ENCODE data around the gene ADIG.

Gene ADIG

GRCh38 chr20:38601216-38602184 lies 20.5 kb downstream of the ADIG start, which contains the start of gene ARHGAP40:
Gene ARHGAP40 (plus strand): TSS chr20:38601809.
- H3K27me3 ChIP-seq (ENCODE audit: low read depth) = peaks cover 53% of the 10 kb centered on the region
- peak in 1 of 2 experiments; percentile 66 for DNase-seq (ENCODE audit: low spot score in 2 of 2)
- peak within 1 kb of the TSS; percentile 12; the same call in 1 of the 2 replicates for H3K4me3 ChIP-seq
- H3K4me1 ChIP-seq = no peaks in the 10 kb centered on the region
- no peaks in the 10 kb centered on the region for H3K9me3 ChIP-seq
- H3K36me3 ChIP-seq (replicated peaks) = no peaks in the 10 kb centered on the region
- in situ Hi-C loops (cut with MboI; ENCODE audit: low sequenced_read_pairs) = no loop called here

- no peak overlapping the region for H3K4me3 ChIP-seq
- no peaks in the 10 kb centered on the region for H3K9me3 ChIP-seq
- no peaks in the 10 kb centered on the region for H3K4me1 ChIP-seq
- in situ Hi-C loops (cut with MboI; ENCODE audit: low sequenced_read_pairs) = no loop called here
- H3K27me3 ChIP-seq (ENCODE audit: low read depth) = peaks cover 53% of the 10 kb centered on the region
- H3K36me3 ChIP-seq (replicated peaks) = no peaks in the 10 kb centered on the region
- DNase-seq (ENCODE audit: low spot score in 2 of 2) = no peak
Measured at GRCh38 chr20:38602185-38602581, 21.2 kb downstream of the ADIG start.

GRCh38 chr20:38603286-38603685 lies 22.3 kb downstream of the ADIG start:
- no peaks in the 10 kb centered on the region for H3K36me3 ChIP-seq (replicated peaks)
- DNase-seq (ENCODE audit: low spot score in 2 of 2) = no peak
- H3K4me1 ChIP-seq = no peaks in the 10 kb centered on the region
- H3K9me3 ChIP-seq = no peaks in the 10 kb centered on the region
- peaks cover 48% of the 10 kb centered on the region for H3K27me3 ChIP-seq (ENCODE audit: low read depth)
- H3K4me3 ChIP-seq = no peak overlapping the region
- in situ Hi-C loops (cut with MboI; ENCODE audit: low sequenced_read_pairs) = no loop called here

GRCh38 chr20:38604873-38605303 lies 23.9 kb downstream of the ADIG start:
- H3K36me3 ChIP-seq (replicated peaks) = no peaks in the 10 kb centered on the region
- no peaks in the 10 kb centered on the region for H3K9me3 ChIP-seq
- no peaks in the 10 kb centered on the region for H3K4me1 ChIP-seq
- DNase-seq (ENCODE audit: low spot score in 2 of 2) = no peak
- in situ Hi-C loops (cut with MboI; ENCODE audit: low sequenced_read_pairs) = no loop called here
- peaks cover 43% of the 10 kb centered on the region for H3K27me3 ChIP-seq (ENCODE audit: low read depth)
- no peak overlapping the region for H3K4me3 ChIP-seq

GRCh38 chr20:38607351-38607750 lies 26.4 kb downstream of the ADIG start:
- no peaks in the 10 kb centered on the region for H3K4me1 ChIP-seq
- in situ Hi-C loops (cut with MboI; ENCODE audit: low sequenced_read_pairs) = no loop called here
- no peaks in the 10 kb centered on the region for H3K36me3 ChIP-seq (replicated peaks)
- H3K27me3 ChIP-seq (ENCODE audit: low read depth) = peaks cover 21% of the 10 kb centered on the region
- no peak for DNase-seq (ENCODE audit: low spot score in 2 of 2)
- H3K9me3 ChIP-seq = no peaks in the 10 kb centered on the region
- no peak overlapping the region for H3K4me3 ChIP-seq

- H3K36me3 ChIP-seq (replicated peaks) = no peaks in the 10 kb centered on the region
- H3K27me3 ChIP-seq (ENCODE audit: low read depth) = peaks cover 15% of the 10 kb centered on the region; the same call in 1 of the 2 replicates
- in situ Hi-C loops (cut with MboI; ENCODE audit: low sequenced_read_pairs) = no loop called here
- H3K9me3 ChIP-seq = no peaks in the 10 kb centered on the region
- H3K4me1 ChIP-seq = no peaks in the 10 kb centered on the region
- no peak for DNase-seq (ENCODE audit: low spot score in 2 of 2)
- no peak overlapping the region for H3K4me3 ChIP-seq
Measured at GRCh38 chr20:38608188-38608587, 27.2 kb downstream of the ADIG start.

- no peaks in the 10 kb centered on the region for H3K36me3 ChIP-seq (replicated peaks)
- peaks cover 10% of the 10 kb centered on the region; the same call in 1 of the 2 replicates for H3K27me3 ChIP-seq (ENCODE audit: low read depth)
- H3K4me1 ChIP-seq = no peaks in the 10 kb centered on the region
- in situ Hi-C loops (cut with MboI; ENCODE audit: low sequenced_read_pairs) = no loop called here
- DNase-seq (ENCODE audit: low spot score in 2 of 2) = no peak
- no peak overlapping the region for H3K4me3 ChIP-seq
- no peaks in the 10 kb centered on the region for H3K9me3 ChIP-seq
Measured at GRCh38 chr20:38609815-38610214, 28.8 kb downstream of the ADIG start.

GRCh38 chr20:38610521-38610920 lies 29.5 kb downstream of the ADIG start:
- DNase-seq (ENCODE audit: low spot score in 2 of 2) = no peak
- no peaks in the 10 kb centered on the region for H3K36me3 ChIP-seq (replicated peaks)
- in situ Hi-C loops (cut with MboI; ENCODE audit: low sequenced_read_pairs) = no loop called here
- H3K4me1 ChIP-seq = no peaks in the 10 kb centered on the region
- no peaks in the 10 kb centered on the region for H3K9me3 ChIP-seq
- peaks cover 4% of the 10 kb centered on the region; the same call in 1 of the 2 replicates for H3K27me3 ChIP-seq (ENCODE audit: low read depth)
- no peak overlapping the region for H3K4me3 ChIP-seq

- Histone ChIP-seq H3K9me3 (no peaks in the 10 kb centered on the region), H3K27me3 (ENCODE audit: low read depth) (0 out of 2 replicates have a peak, but pooled peaks cover 2% of the 10 kb centered on the region), H3K36me3 (replicated peaks) (no peaks in the 10 kb centered on the region), H3K4me3 (no peak overlapping the region), H3K4me1 (no peaks in the 10 kb centered on the region)
- in situ Hi-C loops (cut with MboI; ENCODE audit: low sequenced_read_pairs) = no loop called here
- no peak for DNase-seq (ENCODE audit: low spot score in 2 of 2)
Measured at GRCh38 chr20:38612751-38613515, 31.9 kb downstream of the ADIG start.

GRCh38 chr20:38615283-38615682 lies 34.3 kb downstream of the ADIG start:
- DNase-seq (ENCODE audit: low spot score in 2 of 2) = no peak
- Histone ChIP-seq H3K9me3 (no peaks in the 10 kb centered on the region), H3K4me1 (no peaks in the 10 kb centered on the region), H3K27me3 (ENCODE audit: low read depth) (0 out of 2 replicates have a peak, but pooled peaks cover 2% of the 10 kb centered on the region), H3K36me3 (replicated peaks) (no peaks in the 10 kb centered on the region), H3K4me3 (no peak overlapping the region)
- in situ Hi-C loops (cut with MboI; ENCODE audit: low sequenced_read_pairs) = no loop called here

- H3K9me3 ChIP-seq = no peaks in the 10 kb centered on the region
- H3K36me3 ChIP-seq (replicated peaks) = no peaks in the 10 kb centered on the region
- DNase-seq (ENCODE audit: low spot score in 2 of 2) = no peak
- H3K27me3 ChIP-seq (ENCODE audit: low read depth) = peaks cover 2% of the 10 kb centered on the region; the same call in 1 of the 2 replicates
- in situ Hi-C loops (cut with MboI; ENCODE audit: low sequenced_read_pairs) = no loop called here
- no peak overlapping the region for H3K4me3 ChIP-seq
- no peaks in the 10 kb centered on the region for H3K4me1 ChIP-seq
Measured at GRCh38 chr20:38616457-38616856, 35.5 kb downstream of the ADIG start.

GRCh38 chr20:38617011-38617829 lies 36.2 kb downstream of the ADIG start:
- in situ Hi-C loops (cut with MboI; ENCODE audit: low sequenced_read_pairs) = no loop called here
- no peaks in the 10 kb centered on the region for H3K36me3 ChIP-seq (replicated peaks)
- no peak overlapping the region for H3K4me3 ChIP-seq
- H3K4me1 ChIP-seq = no peaks in the 10 kb centered on the region
- H3K9me3 ChIP-seq = no peaks in the 10 kb centered on the region
- DNase-seq (ENCODE audit: low spot score in 2 of 2) = no peak
- H3K27me3 ChIP-seq (ENCODE audit: low read depth) = peaks cover 4% of the 10 kb centered on the region; the same call in 1 of the 2 replicates

GRCh38 chr20:38617830-38618196 lies 36.8 kb downstream of the ADIG start:
- H3K9me3 ChIP-seq = no peaks in the 10 kb centered on the region

More at GRCh38 chr20:38617830-38618196, 36.8 kb downstream of the ADIG start:
- in situ Hi-C loops (cut with MboI; ENCODE audit: low sequenced_read_pairs) = no loop called here
- no peaks in the 10 kb centered on the region for H3K36me3 ChIP-seq (replicated peaks)
- no peaks in the 10 kb centered on the region for H3K4me1 ChIP-seq
- DNase-seq (ENCODE audit: low spot score in 2 of 2) = no peak
- H3K4me3 ChIP-seq = no peak overlapping the region
- H3K27me3 ChIP-seq (ENCODE audit: low read depth) = peaks cover 4% of the 10 kb centered on the region; the same call in 1 of the 2 replicates
